NCI-H345 treated with DMSO at 0.1 percent for 48 hours (cell line): ENCODE data around the gene PRKCB.

ENCODE experiments used
- DNase-seq: peaks from one replicate; lab custom pipeline; 2025; ENCODE audit not compliant: unreplicated experiment; lab: John Stamatoyannopoulos, UW

PRKCB gene

GRCh38 chr16:23962001-23962400 is 126.2 kb downstream of the PRKCB start:
- DNase-seq: no peak

- no peak for DNase-seq
Measured at GRCh38 chr16:23964136-23964535, 128.4 kb downstream of the PRKCB start.

- no peak for DNase-seq
Measured at GRCh38 chr16:23965137-23965733, 129.5 kb downstream of the PRKCB start.

GRCh38 chr16:23966597-23967394 is 131.0 kb downstream of the PRKCB start:
- DNase-seq: no peak

GRCh38 chr16:23967775-23968174 is 132.0 kb downstream of the PRKCB start:
- DNase-seq: no peak

- DNase-seq: no peak
Measured at GRCh38 chr16:23968176-23968575, 132.4 kb downstream of the PRKCB start.

- no peak for DNase-seq
Measured at GRCh38 chr16:23969468-23970297, 133.9 kb downstream of the PRKCB start.

GRCh38 chr16:23974223-23974622 is 138.4 kb downstream of the PRKCB start:
- no peak for DNase-seq

GRCh38 chr16:23975293-23975692 is 139.5 kb downstream of the PRKCB start:
- DNase-seq: no peak

- DNase-seq: no peak
Measured at GRCh38 chr16:23976091-23976490, 140.3 kb downstream of the PRKCB start.

GRCh38 chr16:23976524-23976923 is 140.7 kb downstream of the PRKCB start:
- no peak for DNase-seq

- DNase-seq: no peak
Measured at GRCh38 chr16:23979441-23979840, 143.7 kb downstream of the PRKCB start.

- DNase-seq: no peak
Measured at GRCh38 chr16:23979982-23980381, 144.2 kb downstream of the PRKCB start.

- DNase-seq: no peak
Measured at GRCh38 chr16:23981429-23982399, 145.9 kb downstream of the PRKCB start.

- DNase-seq: no peak
Measured at GRCh38 chr16:23986455-23986854, 150.7 kb downstream of the PRKCB start.

- DNase-seq: no peak
Measured at GRCh38 chr16:23987443-23987842, 151.7 kb downstream of the PRKCB start.

GRCh38 chr16:23990507-23990906 is 154.7 kb downstream of the PRKCB start:
- DNase-seq: no peak

- DNase-seq: no peak
Measured at GRCh38 chr16:23991066-23991465, 155.3 kb downstream of the PRKCB start.

GRCh38 chr16:23994615-23995014 is 158.8 kb downstream of the PRKCB start:
- no peak for DNase-seq

- DNase-seq: no peak
Measured at GRCh38 chr16:23996258-23996955, 160.6 kb downstream of the PRKCB start.
